Panc1 (cell line): Measurements from ENCODE around the gene COL1A2. TPM values are rescaled to one million over a fixed set of nuclear protein-coding genes. Genes with fewer than 3 reads are reported as not detected.

ENCODE experiments used
- ATAC-seq: fragments of 200-7000 bp; cut with Tn5 transposase; 2 replicates; pipeline ENCODE4 v1.9.1; 2020; ENCODE audit warnings: mild to moderate bottlenecking, moderate library complexity
- BruUV-seq: library from RNA; stranded (reverse); fragments of 400-500 nt; replicated peaks from 2 replicates; lab custom pipeline; 2021; lab: Mats Ljungman, UMichigan
- CTCF ChIA-PET: fragments of 300-600 bp; sonication (Branson Sonifier 250); formaldehyde crosslinking; loops from one replicate; lab custom pipeline; 2022; ENCODE audit warnings: antibody characterized with exemption; lab: Charles Lee
- POLR2A ChIA-PET: fragments of 300-600 bp; sonication (Branson Sonifier 250); formaldehyde crosslinking; loops from one replicate; lab custom pipeline; 2022; ENCODE audit warnings: antibody characterized with exemption; lab: Charles Lee
- DNase-seq: peaks from one replicate; pipeline ENCODE4 v3.0.0-alpha.2; 2010; ENCODE audit warnings: low read depth, low spot score
- H3K27ac ChIP-seq: 2 replicates; pipeline ENCODE4 v1.5.1; 2011; ENCODE audit warnings: mild to moderate bottlenecking, low read length, inconsistent platforms
- H3K27me3 ChIP-seq: fragments of 200-500 bp; sonication (Bioruptor generic); 2 replicates; pipeline ENCODE4 v1.6.0; 2014; ENCODE audit warnings: low read length, inconsistent platforms; ENCODE audit not compliant: control insufficient read depth, insufficient read depth
- H3K36me3 ChIP-seq: fragments of 200-500 bp; sonication (Bioruptor generic); 2 replicates; pipeline ENCODE4 v1.5.1; 2014; ENCODE audit warnings: inconsistent platforms, mild to moderate bottlenecking, low read length, moderate library complexity; ENCODE audit not compliant: control insufficient read depth, insufficient read depth
- H3K4me1 ChIP-seq: 2 replicates; pipeline ENCODE4 v1.5.1; 2011; ENCODE audit warnings: inconsistent platforms, mild to moderate bottlenecking, low read length, moderate library complexity; ENCODE audit not compliant: control insufficient read depth, insufficient read depth
- H3K4me3 ChIP-seq, 2 experiments: 2 replicates each; pipeline ENCODE4 v1.5.1; 2011 to 2012; ENCODE audit warnings: low read depth in 2 of 2, low read length in 2 of 2, mild to moderate bottlenecking in 2 of 2, inconsistent platforms in 1 of 2, moderate library complexity in 1 of 2
- H3K9me3 ChIP-seq: fragments of 200-500 bp; sonication (Bioruptor generic); 2 replicates; pipeline ENCODE4 v1.5.1; 2014; ENCODE audit warnings: low read depth, mild to moderate bottlenecking, inconsistent platforms, low read length, moderate library complexity; ENCODE audit not compliant: control insufficient read depth, insufficient read depth
- POLR2AphosphoS5 ChIP-seq: IDR thresholded peaks from 2 replicates; pipeline ENCODE4 v1.6.1; 2012; ENCODE audit warnings: mild to moderate bottlenecking, low read depth, low read length, moderate library complexity
- SIN3A ChIP-seq: IDR thresholded peaks from 2 replicates; pipeline ENCODE4 v1.6.1; 2012; ENCODE audit warnings: low read depth, mild to moderate bottlenecking, low read length, moderate library complexity, borderline replicate concordance; ENCODE audit not compliant: insufficient read depth
- TCF7L2 ChIP-seq: IDR thresholded peaks from 2 replicates; pipeline ENCODE4 v1.6.1; 2011; ENCODE audit warnings: mild to moderate bottlenecking, low read depth, low read length, inconsistent platforms
- in situ Hi-C: cut with HindIII; loops from 2 replicates; pipeline ENCODE4 v1.10.0; 2016; ENCODE audit warnings: low sequenced_read_pairs, low pct_unique_long_range_greater_than_20kb
- intact Hi-C: fragments of 100-400 bp; cut with micrococcal nuclease; formaldehyde crosslinking; loops from one replicate; pipeline ENCODE4 v1.10.0; 2022; ENCODE audit not compliant: unreplicated experiment
- total RNA-seq: library from RNA; stranded (reverse); gene quantifications from one replicate; pipeline ENCODE4 v1.2.1, GENCODE V29; 2021; ENCODE audit not compliant: unreplicated experiment
- TF ChIP-seq, protein P1 (sequence below): fragments of 450-650 bp; IDR thresholded peaks from 2 replicates; pipeline ENCODE4 v1.5.1; 2017; ENCODE audit warnings: mild to moderate bottlenecking
- TF ChIP-seq, protein P2 (sequence below), 2 experiments: IDR thresholded peaks; 2 replicates each; pipeline ENCODE4 v1.6.1; 2011 to 2012; ENCODE audit warnings: low read depth in 2 of 2, control low read depth in 1 of 2, low read length in 1 of 2, mild to moderate bottlenecking in 1 of 2, moderate library complexity in 1 of 2; ENCODE audit not compliant: insufficient read depth in 1 of 2

COL1A2 gene
- total RNA-seq, 1 experiment from 2014 or later, result 1.3 TPM

DNA sequence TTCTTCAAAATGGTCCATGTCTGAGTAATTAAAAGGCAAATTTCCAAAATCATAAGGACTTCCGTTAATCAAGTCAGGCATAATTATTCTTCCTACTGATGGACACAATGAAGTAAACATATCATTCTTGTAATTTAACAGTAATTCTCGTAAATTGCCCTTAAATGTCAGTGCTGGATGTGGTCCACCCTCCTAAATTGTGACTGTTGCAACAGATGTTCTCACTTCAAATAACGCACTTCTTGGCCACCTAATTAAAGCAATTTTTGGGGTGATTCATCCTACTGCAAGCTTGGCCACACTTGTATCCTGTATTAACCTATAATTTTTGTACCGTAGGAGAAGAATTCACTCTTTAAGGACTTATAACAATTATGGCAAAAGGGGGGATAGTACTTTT, 1.9 kb downstream of the COL1A2 start:
- in situ Hi-C loops (no loop called here), intact Hi-C loops (loop anchor here (5.0 kb wide), 1 partner anchor 109 kb away; no protein-coding TSS in a partner anchor)
- TF ChIP-seq SIN3A (no peak), POLR2AphosphoS5 (no peak), TCF7L2 (no peak)
- TF ChIP-seq, protein P1, sequence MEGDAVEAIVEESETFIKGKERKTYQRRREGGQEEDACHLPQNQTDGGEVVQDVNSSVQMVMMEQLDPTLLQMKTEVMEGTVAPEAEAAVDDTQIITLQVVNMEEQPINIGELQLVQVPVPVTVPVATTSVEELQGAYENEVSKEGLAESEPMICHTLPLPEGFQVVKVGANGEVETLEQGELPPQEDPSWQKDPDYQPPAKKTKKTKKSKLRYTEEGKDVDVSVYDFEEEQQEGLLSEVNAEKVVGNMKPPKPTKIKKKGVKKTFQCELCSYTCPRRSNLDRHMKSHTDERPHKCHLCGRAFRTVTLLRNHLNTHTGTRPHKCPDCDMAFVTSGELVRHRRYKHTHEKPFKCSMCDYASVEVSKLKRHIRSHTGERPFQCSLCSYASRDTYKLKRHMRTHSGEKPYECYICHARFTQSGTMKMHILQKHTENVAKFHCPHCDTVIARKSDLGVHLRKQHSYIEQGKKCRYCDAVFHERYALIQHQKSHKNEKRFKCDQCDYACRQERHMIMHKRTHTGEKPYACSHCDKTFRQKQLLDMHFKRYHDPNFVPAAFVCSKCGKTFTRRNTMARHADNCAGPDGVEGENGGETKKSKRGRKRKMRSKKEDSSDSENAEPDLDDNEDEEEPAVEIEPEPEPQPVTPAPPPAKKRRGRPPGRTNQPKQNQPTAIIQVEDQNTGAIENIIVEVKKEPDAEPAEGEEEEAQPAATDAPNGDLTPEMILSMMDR, result no peak
- TF ChIP-seq, protein P2, sequence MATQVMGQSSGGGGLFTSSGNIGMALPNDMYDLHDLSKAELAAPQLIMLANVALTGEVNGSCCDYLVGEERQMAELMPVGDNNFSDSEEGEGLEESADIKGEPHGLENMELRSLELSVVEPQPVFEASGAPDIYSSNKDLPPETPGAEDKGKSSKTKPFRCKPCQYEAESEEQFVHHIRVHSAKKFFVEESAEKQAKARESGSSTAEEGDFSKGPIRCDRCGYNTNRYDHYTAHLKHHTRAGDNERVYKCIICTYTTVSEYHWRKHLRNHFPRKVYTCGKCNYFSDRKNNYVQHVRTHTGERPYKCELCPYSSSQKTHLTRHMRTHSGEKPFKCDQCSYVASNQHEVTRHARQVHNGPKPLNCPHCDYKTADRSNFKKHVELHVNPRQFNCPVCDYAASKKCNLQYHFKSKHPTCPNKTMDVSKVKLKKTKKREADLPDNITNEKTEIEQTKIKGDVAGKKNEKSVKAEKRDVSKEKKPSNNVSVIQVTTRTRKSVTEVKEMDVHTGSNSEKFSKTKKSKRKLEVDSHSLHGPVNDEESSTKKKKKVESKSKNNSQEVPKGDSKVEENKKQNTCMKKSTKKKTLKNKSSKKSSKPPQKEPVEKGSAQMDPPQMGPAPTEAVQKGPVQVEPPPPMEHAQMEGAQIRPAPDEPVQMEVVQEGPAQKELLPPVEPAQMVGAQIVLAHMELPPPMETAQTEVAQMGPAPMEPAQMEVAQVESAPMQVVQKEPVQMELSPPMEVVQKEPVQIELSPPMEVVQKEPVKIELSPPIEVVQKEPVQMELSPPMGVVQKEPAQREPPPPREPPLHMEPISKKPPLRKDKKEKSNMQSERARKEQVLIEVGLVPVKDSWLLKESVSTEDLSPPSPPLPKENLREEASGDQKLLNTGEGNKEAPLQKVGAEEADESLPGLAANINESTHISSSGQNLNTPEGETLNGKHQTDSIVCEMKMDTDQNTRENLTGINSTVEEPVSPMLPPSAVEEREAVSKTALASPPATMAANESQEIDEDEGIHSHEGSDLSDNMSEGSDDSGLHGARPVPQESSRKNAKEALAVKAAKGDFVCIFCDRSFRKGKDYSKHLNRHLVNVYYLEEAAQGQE (IDR thresholded peaks at IDR 0.05; ENCODE audit: insufficient read depth in 1 of 2, low read depth in 2 of 2, low read length in 1 of 2), result no peak
- no peaks in the 10 kb centered on the region for H3K9me3 ChIP-seq
- ATAC-seq (no peak), DNase-seq (no peak)
- CTCF ChIA-PET, result no interaction called here
- no peaks in the 10 kb centered on the region for H3K27me3 ChIP-seq
- H3K27ac ChIP-seq, result no peak overlapping the region
- H3K4me3 ChIP-seq, result no peak overlapping the region
- POLR2A ChIA-PET, result no interaction called here
- no peaks in the 10 kb centered on the region for H3K36me3 ChIP-seq
- no TSS peak for BruUV-seq
- H3K4me1 ChIP-seq, result no peaks in the 10 kb centered on the region

DNA sequence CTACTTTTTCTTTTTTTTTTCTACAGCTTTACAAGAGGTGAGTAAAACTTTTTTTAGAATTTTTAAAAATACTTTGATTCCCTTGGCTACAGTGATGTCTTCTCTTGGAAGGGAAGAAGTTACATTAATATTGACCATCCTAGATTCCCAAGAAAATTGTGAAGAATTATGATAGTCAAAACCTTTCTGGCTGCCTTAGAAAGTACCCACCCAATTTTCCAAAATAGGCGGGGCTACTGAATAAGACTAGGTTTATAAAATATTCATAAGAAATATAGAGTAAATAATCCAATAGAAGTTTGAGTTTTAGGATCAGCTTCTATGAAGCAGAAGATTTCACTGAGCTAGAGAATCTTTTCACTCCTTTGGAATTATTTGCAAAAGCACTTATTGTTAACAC, 3.0 kb downstream of the COL1A2 start:
- intact Hi-C loops, result loop anchor here (5.0 kb wide), 1 partner anchor 110 kb away; no protein-coding TSS in a partner anchor

More for the DNA sequence above, 3.0 kb downstream of the COL1A2 start:
- H3K27ac ChIP-seq, result no peak overlapping the region
- no peaks in the 10 kb centered on the region for H3K36me3 ChIP-seq
- ChIA-PET CTCF (no interaction called here), POLR2A (no interaction called here)
- H3K9me3 ChIP-seq, result no peaks in the 10 kb centered on the region
- no TSS peak for BruUV-seq
- ATAC-seq, result no peak
- no peak overlapping the region for H3K4me3 ChIP-seq
- TF ChIP-seq TCF7L2, result no peak
- TF ChIP-seq, protein P1, result no peak
- in situ Hi-C loops, result no loop called here
- no peaks in the 10 kb centered on the region for H3K27me3 ChIP-seq
- DNase-seq, result no peak
- no peaks in the 10 kb centered on the region for H3K4me1 ChIP-seq
